ENCODE measurements around the gene HPSE2. TPM values are rescaled to one million over a fixed set of nuclear protein-coding genes. Genes with fewer than 3 reads are reported as not detected.

HPSE2 gene
- total and polyA plus RNA-seq, 2 of the 8 experiments (the other 6 are each of a cell fraction or from before 2014, with no cell fraction given), result 0.41 to 0.58 TPM

- Histone ChIP-seq H3K9me3 (ENCODE audit: insufficient read depth in 2 of 2, low read depth in 1 of 2, low read length in 1 of 2) (no peaks in the 10 kb centered on the region), H4K91ac (replicated peaks; ENCODE audit: insufficient read length, low read length) (no peak overlapping the region), H3K4ac (replicated peaks; ENCODE audit: insufficient read length, low read depth, low read length) (no peak overlapping the region), H4K5ac (ENCODE audit: insufficient read length, low read depth, low read length) (no peak overlapping the region), H3K4me1 (replicated peaks in 1 of 4; ENCODE audit: control insufficient read depth in 3 of 4, insufficient read depth in 4 of 4, low read length in 3 of 4) (no peaks in the 10 kb centered on the region), H4K20me1 (replicated peaks in 1 of 2; ENCODE audit: control insufficient read depth in 1 of 2, insufficient read depth in 2 of 2, low read length in 2 of 2) (no peaks in the 10 kb centered on the region), H3K4me3 (ENCODE audit: extremely low read depth in 1 of 4, insufficient read depth in 2 of 4, low read depth in 3 of 4, low read length in 4 of 4) (no peak overlapping the region), H3K9ac (replicated peaks in 1 of 4; ENCODE audit: extremely low read depth in 1 of 4, low read depth in 3 of 4, low read length in 3 of 4) (no peak overlapping the region), H3K27me3 (replicated peaks in 1 of 4; ENCODE audit: control insufficient read depth in 3 of 4, extremely low read depth in 1 of 4, insufficient read depth in 3 of 4, low read length in 3 of 4) (no peaks in the 10 kb centered on the region), H3K14ac (ENCODE audit: insufficient read length) (no peak overlapping the region), H2BK5ac (ENCODE audit: low read depth, low read length) (no peak overlapping the region), H3K23me2 (ENCODE audit: low read depth, low read length) (no peaks in the 10 kb centered on the region), H2BK120ac (replicated peaks; ENCODE audit: low read depth, low read length) (no peak overlapping the region), H2BK12ac (ENCODE audit: low read depth, low read length) (no peak overlapping the region), H3K18ac (ENCODE audit: extremely low read depth, low read length) (no peak overlapping the region), H2BK15ac (ENCODE audit: low read length) (no peak overlapping the region), H3K79me1 (ENCODE audit: low read depth, low read length) (no peaks in the 10 kb centered on the region), H2AFZ (ENCODE audit: low read length) (no peak overlapping the region), H3K23ac (ENCODE audit: insufficient read length) (no peak overlapping the region), H3K27ac (ENCODE audit: low read depth, low read length) (no peak overlapping the region), H3K36me3 (ENCODE audit: control insufficient read depth in 2 of 4, insufficient read depth in 4 of 4, low read length in 3 of 4) (no peaks in the 10 kb centered on the region), H2BK20ac (ENCODE audit: low read length) (no peak overlapping the region), H4K8ac (ENCODE audit: extremely low read depth, insufficient read depth, low read length) (no peak overlapping the region), H3K79me2 (ENCODE audit: control insufficient read depth in 1 of 2, insufficient read depth in 2 of 2, low read length in 2 of 2) (no peaks in the 10 kb centered on the region), H3K4me2 (ENCODE audit: insufficient read depth in 1 of 2, low read depth in 2 of 2, low read length in 2 of 2) (no peak overlapping the region), H2AK5ac (ENCODE audit: low read depth, low read length) (no peak overlapping the region), H3K56ac (replicated peaks; ENCODE audit: insufficient read length, low read depth, low read length) (no peak overlapping the region)
- FAIRE-seq, result no peak
- ChIA-PET POLR2A (ENCODE audit: partially characterized antibody) (no interaction called here), CTCF (ENCODE audit: partially characterized antibody) (no interaction called here)
- TF ChIP-seq EZH2 (IDR thresholded peaks at IDR 0.05; ENCODE audit: low read depth, low read length, severe bottlenecking), result no peak
- TF ChIP-seq NRF1 (IDR thresholded peaks at IDR 0.05; ENCODE audit: low read depth, low read length), result no peak
- no peak for TF ChIP-seq HDAC6 (IDR thresholded peaks at IDR 0.05; ENCODE audit: low read depth, low read length)
- no peak for TF ChIP-seq ATF3 (IDR thresholded peaks at IDR 0.05; ENCODE audit: insufficient read depth, low read depth, low read length)
- no peak for TF ChIP-seq YY1 (IDR thresholded peaks at IDR 0.05; ENCODE audit: low read depth, low read length)
- no peak for TF ChIP-seq TAF1 (IDR thresholded peaks at IDR 0.05; ENCODE audit: low read depth, low read length)
- no peak for TF ChIP-seq BRCA1 (IDR thresholded peaks at IDR 0.05; ENCODE audit: low read depth, low read length)
- TF ChIP-seq SIN3A (conservative IDR thresholded peaks at IDR 0.05 in 1 of 2, IDR thresholded peaks at IDR 0.05 in 1 of 2; ENCODE audit: low read depth in 1 of 2, low read length in 2 of 2), result no peak
- no peak for TF ChIP-seq MAFK (IDR thresholded peaks at IDR 0.05; ENCODE audit: low read depth, low read length)
- TF ChIP-seq NANOG (IDR thresholded peaks at IDR 0.05; ENCODE audit: insufficient read depth, low read depth, low read length, poor library complexity, severe bottlenecking), result no peak
- TF ChIP-seq POLR2AphosphoS5 (IDR thresholded peaks at IDR 0.05; ENCODE audit: low read depth, low read length), result no peak
- TF ChIP-seq RBBP5 (IDR thresholded peaks at IDR 0.05; ENCODE audit: borderline replicate concordance, low read depth, low read length), result no peak
- no peak for TF ChIP-seq EP300 (IDR thresholded peaks at IDR 0.05; ENCODE audit: borderline replicate concordance in 1 of 2, low read depth in 2 of 2, low read length in 2 of 2)
- TF ChIP-seq CBX8 (IDR thresholded peaks at IDR 0.05; ENCODE audit: borderline replicate concordance, low read depth, low read length), result no peak
- TF ChIP-seq KDM1A (IDR thresholded peaks at IDR 0.05; ENCODE audit: borderline replicate concordance, low read length), result no peak
- no peak for DNase-seq (ENCODE audit: low read depth in 1 of 2, low spot score in 2 of 2)
Measured at GRCh38 chr10:98577168-98577567, 658.5 kb downstream of the HPSE2 start.

Data from H1 (cell line).